HG03442 (cell line): ENCODE results near the gene TXNIP.

ENCODE experiments used
- ATAC-seq: cut with Tn5 transposase; IDR thresholded peaks from one replicate; pipeline ENCODE4 v1.9.1; 2021; ENCODE audit warnings: mild to moderate bottlenecking, moderate library complexity; ENCODE audit not compliant: unreplicated experiment

TXNIP gene

GRCh38 chr1:145986551-145986950 is 9.8 kb downstream of the TXNIP start:
- ATAC-seq, result no peak

GRCh38 chr1:145985502-145986439 is 10.6 kb downstream of the TXNIP start:
- ATAC-seq, result no peak

- no peak for ATAC-seq
These were observed 11.3 kb downstream of the TXNIP start for GRCh38 chr1:145985129-145985501.

DNA sequence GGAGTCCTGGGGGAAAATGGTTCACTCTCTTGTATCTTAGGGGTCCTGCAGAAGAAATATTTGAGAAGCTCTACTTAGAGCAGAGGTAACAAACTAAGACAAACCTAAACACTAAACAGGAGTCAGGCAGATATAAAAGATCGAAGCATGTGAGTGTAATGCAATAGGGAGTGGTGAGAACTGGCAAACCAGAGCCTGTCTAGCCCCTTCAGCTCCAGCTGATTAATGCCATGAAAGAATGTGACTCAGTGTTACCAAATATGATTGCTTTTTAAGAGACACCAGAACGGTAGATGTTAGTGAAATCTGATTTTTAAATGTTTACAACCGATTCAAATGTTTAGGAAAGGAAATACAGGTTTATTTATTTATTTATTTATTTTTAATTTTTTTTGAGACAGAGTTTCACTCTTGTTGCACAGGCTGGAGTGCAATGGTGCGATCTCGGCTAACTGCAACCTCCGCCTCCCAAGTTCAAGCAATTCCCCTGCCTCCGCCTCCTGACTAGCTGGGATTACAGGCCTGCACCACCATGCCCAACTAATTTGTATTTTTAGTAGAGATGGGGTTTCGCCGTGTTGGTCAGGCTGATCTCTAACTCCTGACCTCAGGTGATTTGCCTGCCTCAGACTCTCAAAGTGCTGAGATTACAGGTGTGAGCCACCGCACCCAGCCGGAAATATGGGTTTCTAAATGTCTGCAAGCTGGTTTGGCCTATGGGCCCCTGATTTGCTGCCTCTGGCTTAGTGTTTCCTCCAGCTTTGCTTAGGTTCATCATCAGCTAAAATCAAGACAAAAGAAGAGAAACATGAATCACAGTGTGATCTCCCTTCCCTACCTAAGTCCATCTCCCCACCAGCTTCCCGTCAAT is 12.2 kb downstream of the TXNIP start:
- no peak for ATAC-seq

DNA sequence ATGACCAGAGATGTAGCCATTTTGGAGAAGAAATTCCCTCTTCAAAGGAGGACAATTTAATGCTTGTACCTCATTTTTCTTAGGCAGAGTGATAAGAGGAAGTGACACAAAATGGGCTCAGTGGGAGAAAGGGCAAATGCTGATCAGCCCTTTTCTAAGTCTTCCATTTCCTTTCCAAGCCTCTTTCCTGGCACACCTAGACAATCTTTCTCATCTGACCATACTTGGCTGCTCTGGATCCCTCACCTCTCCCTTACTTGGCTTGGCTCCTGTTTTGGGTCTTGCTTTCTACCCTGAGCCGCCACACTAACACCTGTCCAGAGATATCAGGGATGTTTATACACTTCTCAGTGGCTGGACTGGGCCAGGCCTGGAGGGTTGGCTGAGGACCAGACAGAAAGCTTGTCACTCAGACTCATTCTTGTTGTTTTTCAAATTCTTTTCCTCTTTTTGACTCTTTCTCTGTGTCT is 13.1 kb downstream of the TXNIP start:
- ATAC-seq, result no peak

- no peak for ATAC-seq
These were observed 14.2 kb downstream of the TXNIP start for GRCh38 chr1:145982010-145982723.

- ATAC-seq, result no peak
These were observed 15.9 kb downstream of the TXNIP start for GRCh38 chr1:145980457-145980994.

DNA sequence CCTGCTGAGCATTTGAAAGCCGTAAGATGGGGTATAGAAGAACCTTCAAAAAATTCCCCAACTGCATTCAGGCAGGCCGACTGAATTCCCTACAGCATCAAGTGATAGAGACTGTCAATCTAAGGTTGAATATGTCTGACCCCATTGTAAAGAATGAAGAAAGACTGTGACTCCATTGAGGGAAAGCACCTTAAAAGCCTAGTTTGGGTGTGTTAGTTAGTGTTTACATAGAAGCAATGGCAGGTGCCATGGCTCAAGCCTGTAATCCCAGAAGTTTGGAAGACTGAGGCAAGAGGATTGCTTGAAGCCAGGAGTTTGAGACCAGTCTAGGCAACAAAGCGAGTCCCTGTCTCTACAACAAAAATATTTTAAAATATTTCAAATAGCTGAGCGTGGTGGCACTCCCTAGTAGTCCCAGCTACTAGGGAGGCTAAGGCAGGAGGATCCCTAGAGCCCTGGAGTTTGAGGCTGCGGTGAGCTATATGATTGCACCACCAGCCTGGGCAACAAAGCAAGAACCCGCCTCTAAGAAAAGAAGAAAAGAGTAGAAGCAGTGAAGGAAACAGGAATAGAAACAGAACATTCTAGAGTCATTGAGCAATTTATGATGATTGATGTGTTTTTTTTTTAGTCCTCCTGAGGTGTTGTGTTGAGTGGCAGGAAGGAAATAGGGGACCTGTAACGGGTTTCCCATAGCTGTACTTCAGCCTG is 16.5 kb downstream of the TXNIP start:
- peak; percentile 28 for ATAC-seq

DNA sequence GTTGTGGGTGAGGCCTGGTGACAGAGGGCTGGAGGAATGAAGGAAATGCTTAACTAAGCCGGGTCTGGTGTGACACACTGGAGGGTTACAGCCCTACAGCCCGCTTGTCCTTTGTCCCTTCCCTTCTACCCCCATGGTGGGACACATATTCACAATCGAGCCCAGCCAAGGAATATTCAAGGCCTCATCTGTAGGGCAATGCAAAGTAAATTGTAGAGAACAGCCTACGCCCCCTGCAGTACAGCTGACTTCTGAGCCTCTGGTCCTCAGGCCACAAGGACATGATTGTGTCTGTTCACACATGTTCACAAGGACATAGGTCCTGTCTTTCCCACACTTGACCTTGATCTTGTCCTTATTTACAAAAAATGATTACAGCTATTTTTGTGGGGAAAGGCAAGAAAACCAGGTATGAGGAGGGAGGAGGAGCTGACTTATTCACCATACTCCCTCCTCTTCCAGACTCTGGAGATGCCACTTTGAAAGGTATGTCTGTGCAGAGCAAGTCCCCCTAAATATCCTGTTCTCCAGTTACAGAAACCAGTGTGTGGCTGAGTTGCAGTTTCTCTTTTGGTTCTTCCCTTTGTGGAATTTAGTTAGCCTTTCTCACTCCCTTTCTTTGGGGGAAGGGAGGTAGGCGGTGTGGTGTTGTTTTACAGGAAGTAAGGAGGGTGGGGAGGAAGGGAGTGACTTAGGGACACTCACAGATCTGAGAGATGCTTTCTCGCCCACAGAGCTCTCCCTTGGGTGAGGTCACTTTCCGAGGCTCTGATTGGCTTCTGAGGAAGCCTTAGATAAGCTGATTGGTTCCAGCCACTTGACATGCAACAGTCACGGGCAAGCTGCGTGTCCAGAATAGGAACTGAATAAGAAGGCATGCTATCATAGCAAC is 17.3 kb downstream of the TXNIP start:
- peak; percentile 83 for ATAC-seq

GRCh38 chr1:145978471-145978853 is 17.9 kb downstream of the TXNIP start:
- no peak for ATAC-seq

DNA sequence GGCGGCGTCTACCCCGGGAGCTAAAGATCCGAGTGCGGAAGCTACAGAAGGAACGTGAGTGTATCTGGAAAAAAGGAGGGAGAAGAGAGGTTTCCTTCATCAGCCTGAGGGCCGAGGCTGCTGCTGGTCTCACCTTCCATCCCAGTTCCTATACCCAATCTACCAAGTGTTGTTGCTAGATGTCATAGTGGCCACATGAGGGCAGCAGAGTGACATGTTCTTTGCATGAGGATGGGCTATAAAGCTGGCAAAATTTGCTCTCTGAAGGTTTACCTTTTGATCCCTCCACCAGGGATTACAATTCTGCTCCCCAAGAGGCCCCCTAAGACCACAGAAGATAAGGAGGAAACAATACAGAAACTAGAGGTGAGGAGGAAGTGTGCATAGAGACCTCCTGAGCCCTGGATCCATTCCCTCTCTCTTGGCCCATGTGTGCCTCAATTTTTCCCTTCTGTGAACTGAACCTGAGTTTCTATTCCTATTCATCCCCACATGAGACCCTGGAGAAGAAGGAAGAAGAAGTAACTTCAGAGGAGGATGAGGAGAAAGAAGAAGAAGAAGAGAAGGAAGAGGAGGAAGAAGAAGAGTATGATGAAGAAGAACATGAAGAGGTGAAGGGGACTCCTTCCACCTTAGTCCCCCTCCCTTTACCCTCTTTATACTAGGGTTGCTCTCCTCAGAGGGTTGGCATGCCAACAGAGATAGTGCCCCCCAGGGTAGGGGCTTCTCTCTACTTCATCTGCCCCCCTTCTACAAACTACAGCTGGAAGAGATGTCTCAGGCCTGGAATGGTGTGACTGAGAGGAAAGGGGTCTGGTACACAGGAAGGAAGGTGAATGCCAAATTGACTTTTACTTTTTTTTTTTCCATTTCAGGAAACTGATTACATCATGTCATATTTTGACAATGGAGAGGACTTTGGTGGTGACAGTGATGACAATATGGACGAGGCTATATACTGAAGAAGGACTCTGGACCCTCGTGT is 18.6 kb downstream of the TXNIP start:
- no peak for ATAC-seq

- no peak for ATAC-seq
These were observed 19.4 kb downstream of the TXNIP start for GRCh38 chr1:145977016-145977415.

DNA sequence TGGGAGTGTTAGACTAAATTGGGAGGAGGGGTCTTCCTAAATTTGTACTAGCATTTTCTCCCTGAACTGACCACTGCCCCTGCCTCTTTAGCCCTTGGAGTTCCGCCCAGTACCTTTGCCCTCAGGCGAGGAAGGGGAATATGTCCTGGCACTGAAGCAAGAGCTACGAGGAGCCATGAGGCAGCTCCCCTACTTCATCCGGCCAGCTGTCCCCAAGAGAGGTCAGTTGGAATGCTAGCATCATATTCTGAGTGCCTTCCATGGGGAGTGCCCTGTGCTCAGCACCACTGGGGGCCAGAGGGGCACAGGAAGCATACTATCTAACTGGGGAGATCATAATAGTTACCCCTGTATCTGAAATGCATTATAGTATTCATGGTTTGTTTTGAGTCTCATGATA is 21.2 kb downstream of the TXNIP start:
- ATAC-seq, result no peak

- no peak for ATAC-seq
These were observed 21.7 kb downstream of the TXNIP start for GRCh38 chr1:145974721-145975120.

DNA sequence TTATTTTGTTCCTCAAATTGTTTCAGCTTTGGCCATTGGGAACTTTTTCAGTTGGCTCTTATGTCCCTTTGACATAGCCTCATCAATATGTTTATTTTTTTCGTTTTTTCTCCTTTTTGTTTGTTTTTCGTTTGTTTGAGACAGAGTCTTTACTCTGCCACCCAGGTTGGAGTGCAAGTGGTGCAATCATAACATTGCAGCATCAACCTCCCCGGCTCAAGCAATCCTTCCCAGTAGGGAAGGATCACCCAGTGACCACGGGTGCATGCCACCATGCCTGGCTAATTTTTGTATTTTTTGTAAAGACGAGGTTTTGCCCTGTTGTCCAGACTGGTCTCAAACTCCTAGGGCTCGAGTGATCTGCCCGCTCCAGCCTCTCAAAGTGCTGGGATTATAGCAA is 23.8 kb downstream of the TXNIP start:
- ATAC-seq, result no peak

DNA sequence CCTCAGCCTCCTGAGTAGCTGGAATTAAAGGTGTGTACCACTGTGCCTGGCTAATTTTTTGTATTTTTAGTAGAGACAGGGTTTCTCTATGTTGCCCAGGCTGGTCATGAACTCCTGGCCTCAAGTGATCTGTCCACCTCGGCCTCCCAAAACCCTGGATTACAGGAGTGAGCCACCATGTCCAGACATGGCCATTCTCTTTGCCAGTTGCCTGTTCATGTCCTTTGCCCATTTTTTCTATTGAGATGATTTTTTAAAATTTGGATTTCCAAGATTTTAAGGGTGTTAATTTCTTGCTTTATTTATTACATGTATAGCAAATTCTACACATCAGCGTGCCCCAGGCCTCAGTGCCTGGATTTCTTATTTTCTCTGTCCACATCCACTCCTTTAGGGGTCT is 29.1 kb downstream of the TXNIP start:
- ATAC-seq, result no peak

DNA sequence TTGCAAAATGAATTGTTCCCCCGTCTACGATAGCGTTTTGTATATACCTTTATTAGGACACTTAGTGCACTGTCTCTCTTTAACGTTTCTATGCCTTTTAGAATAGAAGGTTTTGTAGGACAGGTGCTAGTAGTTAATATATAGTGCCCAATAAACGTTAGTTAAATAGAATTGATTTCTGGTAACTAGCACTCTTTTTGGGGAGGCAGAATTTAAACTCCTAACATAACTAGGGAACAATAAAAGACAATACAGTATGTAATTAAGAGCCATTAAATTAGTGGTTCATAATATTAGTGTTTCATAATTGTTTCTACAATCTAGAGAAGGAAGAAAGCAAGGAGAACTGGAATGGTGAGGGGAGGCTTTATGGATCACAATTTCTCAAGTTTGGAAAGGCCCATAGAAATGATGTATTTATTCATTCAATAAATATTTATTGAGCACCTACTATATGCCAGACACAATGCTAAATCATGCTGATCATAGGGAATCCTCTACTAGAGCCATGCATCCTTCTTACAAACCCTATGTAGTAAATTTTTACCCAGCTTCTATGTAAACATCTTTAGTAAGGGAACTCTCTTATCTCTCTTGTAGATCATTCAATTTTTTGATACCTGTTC is 31.1 kb downstream of the TXNIP start:
- ATAC-seq, result no peak
